GM19438 (cell line): ENCODE measurements around the gene PDE4A.
"Not testable (repeated sequence)": the region's sequence is repeated elsewhere in the genome, so short reads cannot be mapped to it uniquely, and the experiment has no call there.

Experiments used
- ATAC-seq: cut with Tn5 transposase; IDR thresholded peaks from one replicate; pipeline ENCODE4 v1.9.1; 2021; ENCODE audit warnings: low read depth; ENCODE audit not compliant: unreplicated experiment

The PDE4A gene

DNA sequence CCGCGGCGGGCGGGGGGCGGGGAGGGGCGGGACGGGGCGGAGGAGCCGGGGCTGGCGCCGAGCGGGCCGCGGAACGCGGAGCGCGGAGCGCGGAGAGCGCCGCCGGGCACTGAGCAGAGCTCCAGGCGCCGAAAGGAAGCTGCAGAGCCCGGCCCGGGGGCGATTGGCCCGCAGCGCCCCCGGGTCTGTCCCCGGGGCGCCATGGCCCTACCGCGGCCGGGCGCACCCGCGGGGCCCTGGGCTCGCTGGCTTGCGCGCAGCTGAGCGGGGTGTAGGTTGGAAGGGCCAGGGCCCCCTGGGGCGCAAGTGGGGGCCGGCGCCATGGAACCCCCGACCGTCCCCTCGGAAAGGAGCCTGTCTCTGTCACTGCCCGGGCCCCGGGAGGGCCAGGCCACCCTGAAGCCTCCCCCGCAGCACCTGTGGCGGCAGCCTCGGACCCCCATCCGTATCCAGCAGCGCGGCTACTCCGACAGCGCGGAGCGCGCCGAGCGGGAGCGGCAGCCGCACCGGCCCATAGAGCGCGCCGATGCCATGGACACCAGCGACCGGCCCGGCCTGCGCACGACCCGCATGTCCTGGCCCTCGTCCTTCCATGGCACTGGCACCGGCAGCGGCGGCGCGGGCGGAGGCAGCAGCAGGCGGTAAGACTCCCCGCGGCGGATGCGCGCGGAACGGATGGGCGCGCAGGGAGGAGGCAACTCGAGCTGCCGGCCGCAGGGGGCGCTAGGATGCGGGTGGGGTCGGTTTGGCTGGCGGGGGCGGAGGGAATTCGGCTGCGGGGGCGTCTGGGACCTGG, at the start of gene PDE4A:
TSS of gene PDE4A (plus strand) at position 95 of the 796 bp plus-strand sequence. CDS start at position 322, 227 bp downstream.
- no peak for ATAC-seq

DNA sequence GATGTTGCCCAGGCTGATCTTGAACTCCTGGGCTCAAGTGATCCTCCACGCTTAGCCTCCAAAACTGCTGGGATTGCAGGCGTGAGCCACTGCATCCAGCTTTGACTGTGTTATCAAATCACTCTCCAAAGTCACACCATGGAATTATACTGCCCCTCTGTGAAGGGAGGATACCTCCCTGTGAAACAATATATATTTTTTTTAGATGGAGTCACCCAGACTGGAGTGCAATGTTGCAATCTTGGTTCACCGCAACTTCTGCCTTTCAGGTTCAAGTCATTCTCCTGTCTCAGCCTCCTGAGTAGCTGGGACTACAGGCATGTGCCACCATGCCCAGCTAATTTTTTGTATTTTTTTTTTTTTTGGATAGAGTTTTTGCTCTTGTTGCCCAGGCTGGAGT, 47.6 kb upstream of the PDE4A start:
- ATAC-seq, result no peak

DNA sequence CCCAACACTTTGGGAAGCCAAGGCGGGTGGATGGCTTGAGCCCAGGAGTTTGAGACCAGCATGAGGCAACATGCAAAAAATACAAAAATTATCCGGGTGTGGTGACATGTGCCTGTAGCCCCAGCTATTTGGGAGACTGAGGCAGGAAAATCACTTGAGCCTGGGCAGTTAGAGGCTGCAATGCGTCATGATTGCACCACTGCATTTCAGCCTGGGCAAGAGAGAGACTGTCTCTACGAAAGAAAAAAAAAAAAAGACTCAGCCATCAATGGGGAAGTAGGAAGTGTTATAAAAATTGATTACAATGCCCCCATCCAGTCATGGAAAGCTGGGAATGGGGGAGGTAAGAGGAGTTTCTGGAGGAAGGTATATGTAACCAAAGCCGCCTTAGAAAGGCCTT, 45.4 kb upstream of the PDE4A start:
- no peak for ATAC-seq

DNA sequence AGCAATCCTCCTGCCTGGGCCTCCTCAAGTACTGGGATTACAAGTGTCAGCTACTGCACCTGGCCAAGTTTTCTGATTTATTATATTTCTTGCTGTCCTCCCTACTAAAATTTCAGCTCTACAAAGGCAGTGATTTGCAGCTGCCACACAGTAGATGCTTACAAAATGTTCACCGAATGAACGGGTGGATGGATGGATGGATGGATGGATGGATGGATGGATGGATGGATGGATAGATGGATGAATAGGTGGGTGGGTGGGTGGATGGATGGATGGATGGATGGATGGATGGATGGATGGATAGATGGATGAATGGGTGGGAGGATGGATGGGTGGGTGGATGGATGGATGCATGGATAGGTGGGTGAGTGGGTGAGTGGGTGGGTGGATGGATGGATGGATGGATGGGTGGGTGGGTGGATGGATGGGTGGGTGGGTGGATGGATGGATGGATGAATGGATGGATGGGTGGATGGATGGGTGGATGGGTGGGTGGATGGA, 43.1 kb upstream of the PDE4A start:
- ATAC-seq, result not testable (repeated sequence)

DNA sequence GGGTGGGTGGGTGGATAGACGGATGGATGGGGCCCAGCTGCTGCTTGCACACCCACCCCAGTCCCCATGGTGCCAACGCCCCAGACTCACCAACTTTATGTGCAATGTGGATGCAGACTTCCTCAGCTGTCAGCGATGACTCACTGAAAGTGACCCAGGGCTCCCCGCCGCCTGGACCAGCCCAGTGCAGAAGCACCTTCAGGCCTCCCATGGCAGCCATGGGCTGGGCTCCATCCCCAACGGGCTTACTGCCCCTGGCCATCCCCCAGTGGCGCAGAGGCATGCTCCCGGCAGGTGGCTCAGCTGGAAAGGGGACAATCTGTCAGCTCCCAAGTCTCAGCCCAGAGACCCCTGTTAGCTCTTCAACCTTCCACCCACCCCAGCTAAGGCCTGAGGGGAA, 42.2 kb upstream of the PDE4A start:
- no peak for ATAC-seq

DNA sequence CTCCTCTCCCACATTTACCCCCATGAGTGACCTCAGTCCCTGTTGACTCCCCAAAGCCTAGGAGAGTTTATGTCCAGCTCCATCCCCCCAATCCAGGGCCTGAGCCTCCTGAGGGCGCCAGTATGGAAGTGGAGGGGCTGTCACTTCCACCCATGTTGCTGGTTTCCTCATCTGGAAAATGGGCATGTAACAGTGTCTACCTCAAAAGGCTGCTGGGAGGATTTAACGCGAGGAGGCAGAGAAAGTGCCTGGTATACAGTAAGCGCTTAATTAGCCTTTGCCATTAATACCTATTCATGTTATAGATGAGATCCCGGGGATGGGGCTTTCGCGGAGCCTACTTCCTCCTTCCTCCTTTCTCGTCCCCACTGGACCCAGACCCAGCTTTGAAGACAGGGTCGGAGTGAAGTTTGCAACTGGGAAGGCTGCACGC, 40.4 kb upstream of the PDE4A start:
- peak; percentile 1 for ATAC-seq

DNA sequence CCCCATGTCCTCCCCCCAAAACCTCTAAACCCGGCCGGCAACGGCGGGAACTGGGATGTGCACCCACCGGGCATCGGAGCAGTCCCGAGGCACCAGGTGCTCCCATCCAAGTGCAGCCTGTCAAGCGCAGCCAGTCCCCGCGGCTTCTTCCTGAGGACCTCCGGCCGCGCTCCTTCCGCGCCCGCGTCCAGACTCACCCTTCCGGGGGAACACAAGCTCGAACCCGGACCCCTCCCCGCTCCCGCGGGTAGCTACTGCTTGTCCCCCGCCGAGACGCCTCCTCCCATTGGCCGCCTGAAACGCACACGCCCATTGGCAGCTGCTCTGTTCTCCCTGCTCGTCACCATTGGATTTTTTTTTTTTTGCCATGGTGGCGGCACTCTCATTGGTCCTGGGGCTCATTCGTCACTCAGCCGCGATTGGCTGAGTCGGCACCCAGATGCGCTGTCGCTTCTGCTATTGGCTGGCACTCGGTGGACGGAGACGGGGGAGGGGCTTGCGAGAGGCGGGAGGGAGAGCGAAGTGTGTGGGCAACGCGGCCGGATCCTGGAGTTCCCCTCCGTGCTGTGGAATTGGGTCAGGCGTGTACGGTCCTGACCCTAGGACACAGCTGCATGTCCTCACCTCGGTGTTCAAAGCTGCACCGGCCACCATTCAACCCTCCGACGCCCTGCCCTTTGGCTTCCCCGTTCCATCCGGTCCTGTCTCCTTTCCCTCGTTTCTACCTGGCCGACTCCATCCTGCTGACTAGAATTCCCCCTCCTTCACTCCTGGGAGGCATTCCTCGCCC, 39.8 kb upstream of the PDE4A start, which contains the start of gene TYK2:
TSS of gene TYK2 (minus strand) at position 260 of the 790 bp plus-strand sequence. CDS start 2,166 bp downstream, outside the sequence.
- peak; percentile 93 for ATAC-seq

DNA sequence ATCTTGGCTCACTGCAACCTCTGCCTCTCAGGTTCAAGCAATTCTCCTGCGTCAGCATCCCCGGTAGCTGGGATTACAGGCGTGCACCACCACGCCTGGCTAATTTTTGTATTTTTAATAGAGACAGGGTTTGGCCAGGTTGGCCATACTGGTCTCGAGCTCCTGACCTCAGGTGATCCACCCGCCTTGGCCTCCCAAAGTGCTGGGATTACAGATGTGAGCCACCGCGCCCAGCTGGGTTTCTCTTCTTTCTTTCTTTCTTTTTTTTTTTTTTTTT, 37.2 kb upstream of the PDE4A start:
- not testable (repeated sequence) for ATAC-seq

DNA sequence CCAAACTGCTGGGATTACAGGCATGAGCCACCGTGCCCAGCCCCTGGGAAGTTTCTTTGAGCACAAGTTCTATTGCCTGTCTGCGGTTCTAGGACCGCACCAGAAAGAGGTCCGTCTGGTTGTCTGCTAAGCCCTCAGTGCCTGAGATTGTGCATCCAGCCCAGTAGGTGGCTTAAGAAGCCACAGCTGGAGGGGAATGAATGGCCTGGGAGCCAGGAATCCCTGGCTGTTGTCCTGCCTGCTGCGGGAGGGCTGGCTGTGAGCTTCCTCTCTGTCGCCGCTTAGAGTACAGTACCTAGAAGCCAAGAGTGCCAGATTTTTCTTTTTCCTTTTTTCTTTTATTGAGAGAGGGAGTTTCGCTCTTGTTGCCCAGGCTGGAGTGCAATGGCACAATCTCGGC, 35.8 kb upstream of the PDE4A start:
- ATAC-seq, result no peak

DNA sequence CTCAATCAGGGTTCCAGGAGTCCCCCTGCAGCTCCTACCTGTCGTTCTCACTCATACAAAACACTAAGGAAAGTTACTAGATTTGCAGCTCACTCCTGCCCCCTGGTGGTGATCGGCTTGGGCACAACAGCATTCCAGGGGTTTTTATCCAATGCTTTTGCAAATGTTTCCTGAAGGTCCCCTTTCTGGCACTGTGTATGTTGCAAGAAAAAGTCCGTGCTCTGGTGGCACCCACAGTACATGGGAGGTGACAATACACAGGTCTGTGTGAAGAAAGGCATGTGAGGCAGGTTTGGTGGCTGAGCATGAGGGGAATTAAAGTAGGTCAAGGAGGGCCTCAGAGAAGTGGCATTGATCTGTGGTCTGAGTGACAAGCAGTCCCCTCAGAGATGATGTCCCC, 31.4 kb upstream of the PDE4A start:
- ATAC-seq, result no peak

DNA sequence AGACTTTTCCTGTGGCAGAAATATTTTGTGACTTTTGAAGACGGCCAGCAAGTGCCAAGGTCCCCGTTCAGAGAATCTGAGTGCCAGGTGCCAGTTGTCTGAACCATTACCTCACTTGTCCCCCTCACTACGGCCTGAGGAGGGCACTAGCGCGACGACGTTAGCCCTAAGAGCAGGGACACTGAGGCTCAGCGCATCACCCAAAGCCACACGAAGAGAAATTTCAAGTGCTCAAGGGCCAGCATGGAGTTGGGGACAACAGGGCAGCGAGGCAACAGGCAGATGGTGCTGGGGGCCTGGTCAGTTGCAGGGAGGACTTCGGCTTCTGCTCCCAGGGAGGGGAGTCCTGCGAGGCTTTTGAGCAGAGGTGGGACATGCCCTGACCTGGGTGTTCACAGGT, 30.5 kb upstream of the PDE4A start:
- ATAC-seq, result no peak

DNA sequence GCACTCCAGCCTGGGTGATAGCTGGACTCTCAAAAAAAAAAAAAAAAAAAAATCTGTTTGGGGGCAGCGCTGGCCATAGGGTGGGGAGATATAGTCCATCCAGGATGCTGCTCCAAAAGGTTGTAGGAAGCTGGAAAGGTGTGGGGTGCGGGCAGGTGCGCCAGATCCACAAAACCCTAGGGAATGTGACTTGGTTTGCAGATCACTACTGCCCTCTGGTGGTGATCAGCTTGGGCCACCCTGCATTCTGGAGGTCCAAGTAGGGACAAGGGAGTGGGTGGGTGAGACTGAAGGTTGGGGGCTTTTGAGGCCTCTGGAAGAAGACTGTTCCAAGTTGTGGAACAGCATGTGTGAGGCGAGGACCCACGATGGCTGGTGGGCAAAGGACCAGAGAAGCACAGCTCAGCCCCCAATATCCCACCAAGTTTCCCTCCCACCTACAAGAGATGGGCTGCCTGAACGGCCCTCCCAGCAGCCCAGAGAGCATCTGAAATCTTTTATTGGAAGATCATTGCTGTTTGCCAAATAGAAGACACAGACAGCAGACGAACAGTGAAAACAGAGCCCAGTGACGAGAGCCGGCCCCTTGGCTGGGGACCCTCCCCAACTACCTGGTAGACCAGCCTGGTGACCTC, 29.6 kb upstream of the PDE4A start:
- no peak for ATAC-seq

DNA sequence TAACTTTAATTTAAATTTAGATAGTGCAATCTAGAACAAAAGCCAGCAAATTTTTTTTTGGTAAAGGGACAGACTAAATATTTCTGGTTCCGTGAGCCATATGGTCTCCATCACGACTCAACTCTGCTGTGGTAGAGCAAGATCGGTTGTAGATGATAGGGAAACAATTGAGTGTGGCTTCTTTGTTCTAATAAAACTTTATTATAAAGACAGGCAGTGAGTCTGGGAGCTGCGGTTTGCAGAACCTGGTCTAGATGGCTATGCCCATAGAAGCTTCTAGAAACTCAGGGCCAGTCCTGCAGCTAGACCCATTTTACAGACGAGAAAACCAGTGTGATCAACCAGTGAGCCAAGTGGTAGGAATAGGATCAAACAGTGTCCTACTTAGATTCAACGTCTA, 28.2 kb upstream of the PDE4A start:
- ATAC-seq, result no peak

DNA sequence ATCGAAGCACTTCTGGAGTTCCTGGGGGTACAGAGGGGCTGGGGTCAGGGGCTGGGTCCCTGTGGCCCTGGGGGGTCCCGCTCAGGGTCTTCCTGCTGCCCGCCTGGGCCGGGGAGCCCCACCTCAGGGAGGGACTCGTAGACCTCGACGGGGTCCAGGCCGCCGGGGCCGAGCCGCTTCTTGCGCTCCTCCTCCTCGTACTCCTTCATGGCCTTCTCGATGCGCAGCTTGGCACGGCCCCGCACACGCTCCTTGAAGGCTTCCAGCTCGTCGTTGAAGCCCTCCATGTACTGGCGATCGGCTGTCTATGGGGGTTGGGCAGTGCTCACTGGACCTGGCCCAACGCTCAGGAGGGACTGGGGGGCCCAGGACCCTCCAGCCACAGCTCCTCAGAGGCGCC, 27.2 kb upstream of the PDE4A start:
- ATAC-seq, result no peak

DNA sequence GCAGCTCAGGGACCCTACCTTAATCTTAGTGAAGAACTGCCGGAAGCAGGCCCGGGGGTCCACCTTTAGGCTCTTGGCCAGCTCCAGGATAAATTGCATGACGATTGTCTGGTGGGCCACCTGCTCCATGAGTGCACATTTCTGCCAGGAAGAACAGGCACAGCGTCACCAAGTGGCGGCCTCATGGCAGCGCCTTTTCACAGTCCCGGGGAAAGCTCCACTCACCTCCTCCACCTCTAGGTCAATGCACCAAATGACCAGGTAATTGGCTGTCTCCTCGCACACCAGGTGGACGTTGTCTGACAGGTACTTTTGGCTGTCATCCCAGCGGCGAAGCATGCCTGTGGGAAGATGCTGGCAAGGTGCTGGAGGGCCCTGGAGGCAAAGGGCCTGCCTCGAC, 25.3 kb upstream of the PDE4A start:
- no peak for ATAC-seq

DNA sequence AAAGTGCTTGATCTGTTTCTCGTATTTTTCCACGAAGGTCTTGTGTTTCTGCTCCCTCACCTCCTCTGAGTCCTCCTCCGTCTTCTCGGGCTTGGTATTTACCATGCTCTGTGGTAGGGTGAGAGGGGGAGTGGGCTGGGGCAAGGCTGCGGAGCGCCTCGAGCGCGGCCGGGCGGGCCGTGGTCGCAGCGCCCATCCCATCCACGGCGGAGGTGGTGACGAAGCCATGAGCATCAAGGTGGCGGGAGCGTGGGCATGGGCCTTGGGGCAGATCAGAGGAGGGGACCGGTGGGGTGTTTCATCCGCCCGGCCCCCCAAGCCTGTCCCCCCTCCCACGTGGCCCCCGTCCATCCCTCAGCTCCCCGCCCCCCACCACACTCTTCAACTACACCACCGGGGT, 24.9 kb upstream of the PDE4A start:
- no peak for ATAC-seq

DNA sequence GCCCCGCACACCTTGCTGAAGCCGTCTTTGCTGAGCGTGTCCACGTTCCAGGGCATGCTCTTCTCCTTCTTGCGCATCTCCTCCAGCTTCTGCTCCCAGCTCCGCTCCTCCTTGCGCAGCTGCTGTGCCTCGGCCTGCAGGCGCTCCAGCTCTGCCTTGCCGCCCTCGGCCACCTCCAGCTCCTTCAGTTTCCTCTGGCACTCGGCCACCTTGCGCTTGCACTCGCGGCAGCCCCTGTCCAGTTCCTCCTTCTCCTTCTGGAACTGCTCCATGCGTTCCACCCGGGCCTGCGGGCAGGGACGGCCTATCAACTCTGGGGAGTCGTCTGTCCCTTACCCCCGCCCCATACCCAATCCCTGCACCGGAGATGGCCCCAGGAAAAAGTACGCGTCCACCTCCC, 24.4 kb upstream of the PDE4A start:
- ATAC-seq, result no peak

DNA sequence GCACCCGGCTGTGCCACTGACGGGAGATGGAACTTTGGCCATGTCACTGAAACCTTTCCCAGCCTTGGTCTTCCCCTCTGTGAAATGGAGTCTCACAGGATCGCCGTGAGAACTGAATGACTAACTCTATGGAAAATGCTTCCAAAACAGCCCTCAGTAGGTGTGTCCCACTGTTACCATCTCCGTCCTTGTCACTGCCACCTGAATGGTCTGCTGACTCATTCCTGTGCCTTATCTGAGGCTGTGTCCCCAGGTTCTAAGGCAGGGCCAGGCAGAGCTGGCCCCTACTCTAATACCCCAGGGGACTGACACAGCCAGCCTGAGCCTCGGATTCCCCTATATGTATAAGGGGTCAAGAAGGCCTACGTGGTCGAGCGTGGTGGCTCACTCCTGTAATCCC, 21.5 kb upstream of the PDE4A start:
- ATAC-seq, result no peak

DNA sequence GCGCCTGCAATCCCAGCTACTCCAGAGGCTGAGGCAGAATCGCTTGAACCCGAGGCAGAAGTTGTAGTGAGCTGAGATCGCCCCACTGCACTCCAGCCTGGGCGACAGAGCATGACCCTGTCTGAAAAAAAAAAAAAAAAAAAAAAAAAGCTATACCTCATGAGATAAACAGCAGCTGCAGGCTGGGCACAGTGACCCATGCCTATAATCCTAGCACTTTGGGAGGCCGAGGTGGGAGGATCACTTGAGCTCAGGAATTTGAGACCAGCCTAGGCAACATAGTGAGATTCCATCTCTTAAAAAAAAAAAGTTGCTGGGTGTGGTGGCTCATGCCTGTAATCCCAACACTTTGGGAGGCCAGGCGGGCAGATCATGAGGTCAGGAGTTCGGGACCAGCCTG, 21.0 kb upstream of the PDE4A start:
- ATAC-seq, result not testable (repeated sequence)

DNA sequence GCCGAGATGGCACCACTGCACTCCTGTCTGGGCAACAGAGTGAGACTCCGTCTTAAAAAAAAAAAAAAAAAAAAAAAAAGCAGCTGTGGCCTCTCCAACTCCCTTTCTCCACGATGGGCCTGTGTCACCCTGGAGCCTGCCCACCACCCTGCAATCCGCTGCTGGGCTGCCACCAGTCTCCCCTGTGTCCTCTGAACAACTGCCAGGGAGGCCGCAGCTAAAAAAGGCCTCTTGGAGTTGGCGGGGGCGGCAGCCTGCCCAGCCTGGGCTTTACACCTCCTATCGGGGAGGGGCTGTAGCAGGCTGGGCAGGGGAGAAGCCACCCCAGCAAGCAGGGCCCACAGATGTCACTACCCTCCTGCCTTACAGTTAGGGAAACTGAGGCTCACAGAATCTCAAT, 20.5 kb upstream of the PDE4A start:
- no peak for ATAC-seq

DNA sequence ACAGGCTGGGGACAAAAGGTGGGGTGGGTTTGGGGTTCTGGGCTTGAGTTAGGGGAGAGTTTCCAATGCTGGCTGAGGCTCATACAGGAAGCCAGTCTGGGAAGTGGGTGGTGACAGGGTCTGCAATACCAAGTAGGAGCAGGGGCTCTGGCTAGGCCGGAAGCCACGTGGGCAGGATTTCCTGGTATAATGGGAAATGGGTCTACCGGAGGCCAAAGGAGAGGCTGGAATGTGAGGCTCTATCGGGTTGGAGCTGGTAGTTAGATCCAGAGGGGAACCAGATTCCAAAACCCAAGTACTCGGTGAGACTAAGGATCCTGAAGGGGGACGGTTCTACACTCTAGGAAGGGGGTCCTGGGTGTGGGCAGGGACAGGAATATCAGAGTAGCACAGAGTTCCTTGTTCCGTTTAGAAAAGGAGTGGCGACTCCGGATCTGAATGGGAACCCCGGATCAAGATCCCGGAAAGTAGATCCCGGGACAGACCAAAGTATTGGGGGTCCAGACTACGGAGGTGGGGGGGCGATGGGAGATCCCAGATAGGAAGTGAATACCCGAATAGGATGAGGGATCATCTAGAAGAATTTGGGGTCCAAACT, 17.8 kb upstream of the PDE4A start:
- ATAC-seq, result no peak
